NT2/D1 (cell line): ENCODE measurements around the gene APOB.

Experiments
- SUZ12 ChIP-seq: IDR thresholded peaks from 2 replicates; pipeline ENCODE4 v1.6.1; 2011; ENCODE audit not compliant: insufficient read length, insufficient read depth; ENCODE audit errors: extremely low read depth
- ZNF274 ChIP-seq: IDR thresholded peaks from 2 replicates; pipeline ENCODE4 v1.6.1; 2011; ENCODE audit warnings: mild to moderate bottlenecking, low read depth, low read length

- TF ChIP-seq SUZ12, result no peak
- TF ChIP-seq ZNF274, result no peak
Measured at GRCh38 chr2:21011876-21012556, 31.9 kb downstream of the APOB start.
